Measurements from ENCODE around the gene ATF6.

ATF6 gene

DNA sequence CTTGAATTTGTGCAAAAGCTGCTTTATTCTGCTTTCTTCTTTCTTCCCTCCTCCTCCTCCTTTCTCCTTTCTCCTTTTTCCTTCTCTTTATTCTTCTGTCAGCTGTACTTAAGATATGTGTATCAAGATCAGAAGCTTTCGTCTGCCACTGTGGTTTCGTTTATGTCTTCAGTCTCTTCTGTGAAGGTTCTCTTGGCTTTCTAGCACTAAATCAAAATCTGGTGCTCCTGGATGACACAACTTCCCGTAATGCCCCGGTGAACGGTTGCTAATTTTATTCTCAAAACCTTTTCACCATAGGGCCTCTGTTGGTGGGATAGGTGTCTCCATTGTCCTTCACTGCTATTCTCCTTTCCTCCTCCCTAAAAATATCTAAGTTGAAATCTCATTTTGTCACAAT is 5.0 kb downstream of the ATF6 start:
- Histone ChIP-seq H3K27ac (ENCODE audit: low read length) (peak overlapping the region; percentile 74; the same call in 1 of the 2 replicates), H3K79me2 (ENCODE audit: low read length) (peaks cover 96% of the 10 kb centered on the region), H3K9me3 (replicated peaks; ENCODE audit: insufficient read depth, low read length) (no peaks in the 10 kb centered on the region), H4K20me1 (ENCODE audit: insufficient read depth, low read length) (no peaks in the 10 kb centered on the region), H3F3A (ENCODE audit: insufficient read depth, low read length) (peaks cover 36% of the 10 kb centered on the region), H3K4me2 (ENCODE audit: low read depth, low read length) (peak overlapping the region; percentile 62), H3K4me3 (ENCODE audit: low read length) (peak overlapping the region; percentile 24), H2AFZ (ENCODE audit: low read length) (no peak overlapping the region), H3K36me3 (replicated peaks; ENCODE audit: insufficient read depth, low read length) (no peaks in the 10 kb centered on the region), H3K27me3 (replicated peaks; ENCODE audit: insufficient read depth, low read length) (no peaks in the 10 kb centered on the region), H3K9ac (ENCODE audit: low read length) (peak overlapping the region; percentile 11; the same call in 1 of the 2 replicates), H3K4me1 (ENCODE audit: low read length) (peaks cover 59% of the 10 kb centered on the region), H3K9me2 (replicated peaks; ENCODE audit: insufficient read depth, low read length) (no peaks in the 10 kb centered on the region)
- TF ChIP-seq EZH2 (optimal IDR thresholded peaks at IDR 0.05; ENCODE audit: low read depth, low read length) (no peak), CTCF (IDR thresholded peaks at IDR 0.05; ENCODE audit: low read length) (no peak), EZH2phosphoT487 (IDR thresholded peaks at IDR 0.05; ENCODE audit: low read length) (no peak)
- DNase-seq, result peak; percentile 52

DNA sequence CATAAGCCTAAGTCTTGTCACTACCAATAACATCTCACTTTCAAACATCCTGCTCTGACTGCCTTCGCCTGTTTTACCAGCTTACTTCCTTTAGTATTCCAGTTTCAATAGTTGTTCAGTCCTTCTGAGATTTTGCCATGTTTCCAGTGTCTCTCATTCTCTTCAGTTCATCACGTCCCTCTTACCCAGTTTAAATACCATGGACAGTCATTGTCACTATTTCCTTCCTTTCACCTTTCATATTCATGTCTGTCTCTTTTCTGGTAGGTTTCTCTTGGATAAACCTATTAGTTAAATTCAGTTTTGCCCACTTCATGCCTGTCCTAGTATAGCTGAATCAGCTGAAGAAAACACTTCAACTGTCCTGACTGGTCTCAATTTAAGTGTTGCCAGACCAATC is 5.9 kb downstream of the ATF6 start:
- no peak for DNase-seq

DNA sequence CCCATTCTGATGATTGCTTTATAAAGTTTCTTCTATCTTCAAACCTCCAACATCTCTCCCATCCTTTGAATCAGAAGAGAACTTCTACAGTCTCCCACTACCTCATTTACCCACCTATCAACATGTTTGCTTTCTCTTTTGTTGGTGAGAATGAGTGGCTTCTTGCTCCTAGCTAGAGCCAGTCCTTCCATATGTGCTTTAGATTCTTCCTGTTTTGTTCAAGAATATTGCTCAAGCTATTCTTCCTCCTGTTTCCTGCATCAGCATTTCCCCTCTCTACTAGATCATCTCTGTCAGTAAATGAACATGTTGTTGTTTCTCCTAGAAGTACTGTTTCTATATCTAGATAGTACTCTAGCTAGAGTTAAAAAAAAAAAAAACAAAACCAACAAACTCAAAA is 6.3 kb downstream of the ATF6 start:
- Histone ChIP-seq H3K79me2 (ENCODE audit: low read length) (peaks cover 96% of the 10 kb centered on the region), H3K4me1 (ENCODE audit: low read length) (peaks cover 65% of the 10 kb centered on the region), H3K27me3 (replicated peaks; ENCODE audit: insufficient read depth, low read length) (no peaks in the 10 kb centered on the region), H3K4me3 (ENCODE audit: low read length) (peak overlapping the region; percentile 24), H3K9ac (ENCODE audit: low read length) (peak overlapping the region; percentile 11; the same call in 1 of the 2 replicates), H3K27ac (ENCODE audit: low read length) (peak overlapping the region; percentile 74), H4K20me1 (ENCODE audit: insufficient read depth, low read length) (no peaks in the 10 kb centered on the region), H3K9me3 (replicated peaks; ENCODE audit: insufficient read depth, low read length) (no peaks in the 10 kb centered on the region), H3K36me3 (replicated peaks; ENCODE audit: insufficient read depth, low read length) (no peaks in the 10 kb centered on the region), H3K4me2 (ENCODE audit: low read depth, low read length) (peak overlapping the region; percentile 62), H3F3A (ENCODE audit: insufficient read depth, low read length) (peaks cover 48% of the 10 kb centered on the region), H3K9me2 (replicated peaks; ENCODE audit: insufficient read depth, low read length) (no peaks in the 10 kb centered on the region), H2AFZ (ENCODE audit: low read length) (no peak overlapping the region)
- TF ChIP-seq EZH2phosphoT487 (IDR thresholded peaks at IDR 0.05; ENCODE audit: low read length), result no peak
- TF ChIP-seq EZH2 (optimal IDR thresholded peaks at IDR 0.05; ENCODE audit: low read depth, low read length), result no peak
- no peak for TF ChIP-seq CTCF (IDR thresholded peaks at IDR 0.05; ENCODE audit: low read length)
- DNase-seq, result peak; percentile 37

More for the DNA sequence above, 5.9 kb downstream of the ATF6 start:
- Histone ChIP-seq H3K79me2 (ENCODE audit: low read length) (peaks cover 96% of the 10 kb centered on the region), H4K20me1 (ENCODE audit: insufficient read depth, low read length) (no peaks in the 10 kb centered on the region), H3K9me2 (replicated peaks; ENCODE audit: insufficient read depth, low read length) (no peaks in the 10 kb centered on the region), H3K9me3 (replicated peaks; ENCODE audit: insufficient read depth, low read length) (no peaks in the 10 kb centered on the region), H3F3A (ENCODE audit: insufficient read depth, low read length) (peaks cover 44% of the 10 kb centered on the region), H3K9ac (ENCODE audit: low read length) (peak overlapping the region; percentile 11; the same call in 1 of the 2 replicates), H3K4me1 (ENCODE audit: low read length) (peaks cover 65% of the 10 kb centered on the region), H2AFZ (ENCODE audit: low read length) (no peak overlapping the region), H3K4me3 (ENCODE audit: low read length) (peak overlapping the region; percentile 24), H3K27me3 (replicated peaks; ENCODE audit: insufficient read depth, low read length) (no peaks in the 10 kb centered on the region), H3K27ac (ENCODE audit: low read length) (peak overlapping the region; percentile 74), H3K36me3 (replicated peaks; ENCODE audit: insufficient read depth, low read length) (no peaks in the 10 kb centered on the region), H3K4me2 (ENCODE audit: low read depth, low read length) (peak overlapping the region; percentile 62)
- no peak for TF ChIP-seq EZH2phosphoT487 (IDR thresholded peaks at IDR 0.05; ENCODE audit: low read length)
- TF ChIP-seq EZH2 (optimal IDR thresholded peaks at IDR 0.05; ENCODE audit: low read depth, low read length), result no peak
- no peak for TF ChIP-seq CTCF (IDR thresholded peaks at IDR 0.05; ENCODE audit: low read length)

All from MM.1S (cell line).